ENCODE results near the gene CYP4F2. TPM values are rescaled to one million over a fixed set of nuclear protein-coding genes. Genes with fewer than 3 reads are reported as not detected.
"Not testable (repeated sequence)": the region's sequence is repeated elsewhere in the genome, so short reads cannot be mapped to it uniquely, and the experiment has no call there.

Gene CYP4F2
- total RNA-seq, result not detected

DNA sequence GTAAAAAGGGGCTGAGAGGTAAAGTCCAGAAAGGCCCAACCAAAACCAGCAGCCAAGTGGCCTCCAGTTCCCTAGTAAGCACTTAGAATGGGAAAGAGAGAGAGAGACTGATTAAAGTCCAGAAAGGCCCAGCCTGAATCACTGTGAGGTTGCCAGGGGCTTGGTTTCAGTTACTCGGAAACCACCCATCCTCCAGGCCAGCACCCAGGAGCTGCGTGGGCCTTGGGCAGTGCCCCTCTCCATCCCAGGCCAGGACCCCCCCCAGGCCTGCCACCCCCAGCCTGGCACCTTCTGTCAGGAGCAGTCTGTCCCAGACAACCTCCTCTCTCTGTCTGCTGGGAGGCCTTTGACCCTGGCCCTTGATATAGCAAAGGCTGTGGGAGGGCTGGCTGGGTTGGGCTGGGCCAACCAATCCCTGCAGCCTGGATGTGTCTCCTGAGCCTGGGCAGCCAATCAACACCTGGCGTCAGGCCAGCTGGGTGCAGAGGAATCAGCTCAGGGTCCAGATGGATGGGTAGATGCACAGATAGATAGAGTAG is at the start of gene CYP4F2:
TSS of gene CYP4F2 (minus strand) at position 337 of the 539 bp plus-strand sequence. CDS start 463 bp downstream, outside the sequence.
- no peak for ATAC-seq (replicated peaks)
- Mint-ChIP-seq H3K27me3 (peaks cover 28% of the 10 kb centered on the region), H3K36me3 (ENCODE audit: low read depth) (no peaks in the 10 kb centered on the region), H3K27ac (no peak within 1 kb of the TSS), H3K4me1 (no peaks in the 10 kb centered on the region), H3K9me3 (no peaks in the 10 kb centered on the region), H3K4me3 (no peak within 1 kb of the TSS)

- Mint-ChIP-seq H3K27ac (no peak overlapping the region), H3K4me3 (no peak overlapping the region), H3K4me1 (no peaks in the 10 kb centered on the region), H3K36me3 (ENCODE audit: low read depth) (peaks cover 6% of the 10 kb centered on the region), H3K27me3 (peaks cover 34% of the 10 kb centered on the region), H3K9me3 (peaks cover 15% of the 10 kb centered on the region)
- no peak for ATAC-seq (replicated peaks)
These were observed 47.4 kb upstream of the CYP4F2 start for GRCh38 chr19:15945301-15945700.

GRCh38 chr19:15944401-15944800 is 46.5 kb upstream of the CYP4F2 start:
- ATAC-seq (replicated peaks), result no peak
- no peaks in the 10 kb centered on the region for H3K4me1 Mint-ChIP-seq
- peaks cover 33% of the 10 kb centered on the region for H3K27me3 Mint-ChIP-seq
- H3K4me3 Mint-ChIP-seq, result no peak overlapping the region
- H3K36me3 Mint-ChIP-seq (ENCODE audit: low read depth), result peaks cover 5% of the 10 kb centered on the region
- H3K9me3 Mint-ChIP-seq, result peaks cover 12% of the 10 kb centered on the region
- H3K27ac Mint-ChIP-seq, result no peak overlapping the region

DNA sequence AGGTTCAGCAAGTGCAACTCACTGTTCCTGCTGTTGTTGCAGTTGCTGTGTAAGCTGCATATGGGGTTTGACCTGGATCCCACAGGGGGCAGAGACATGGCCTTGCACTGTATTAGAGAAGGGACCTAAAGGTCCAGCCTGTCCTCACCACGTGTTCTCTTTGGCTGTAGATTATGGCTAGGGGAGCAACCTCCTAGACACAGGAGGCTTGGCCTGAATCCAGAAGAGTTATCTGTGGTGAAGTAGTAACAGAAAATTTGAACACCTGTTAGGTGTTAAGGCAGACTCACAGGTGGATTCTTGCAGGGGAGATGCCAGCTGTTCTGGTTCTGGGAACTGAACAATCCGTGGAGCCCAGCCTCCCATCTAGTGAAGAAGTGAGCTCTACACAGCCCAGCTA is 39.9 kb upstream of the CYP4F2 start:
- no peaks in the 10 kb centered on the region for H3K9me3 Mint-ChIP-seq
- H3K27ac Mint-ChIP-seq, result no peak overlapping the region
- H3K4me1 Mint-ChIP-seq, result no peaks in the 10 kb centered on the region
- no peak overlapping the region for H3K4me3 Mint-ChIP-seq
- peaks cover 20% of the 10 kb centered on the region for H3K27me3 Mint-ChIP-seq
- H3K36me3 Mint-ChIP-seq (ENCODE audit: low read depth), result no peaks in the 10 kb centered on the region
- no peak for ATAC-seq (replicated peaks)

DNA sequence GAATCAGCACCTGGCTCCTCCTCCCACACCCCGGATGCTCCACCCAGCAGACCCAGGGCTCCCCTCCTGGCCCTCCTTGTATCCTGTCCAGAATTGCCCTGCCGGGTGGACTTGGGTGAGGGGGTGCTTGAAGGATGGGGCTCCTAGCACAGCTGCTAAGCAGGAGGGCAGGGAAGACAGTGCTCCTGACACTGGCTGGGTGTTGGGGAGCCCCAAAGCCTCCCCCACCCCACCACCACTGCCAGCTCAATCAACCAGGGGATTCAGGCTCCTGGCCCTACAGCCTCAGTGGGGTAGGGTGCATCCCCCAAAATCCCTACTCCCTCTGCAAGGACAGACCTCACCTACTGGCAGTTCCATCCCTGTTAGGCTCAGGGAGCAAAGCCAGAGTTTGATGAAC is 39.1 kb upstream of the CYP4F2 start:
- Mint-ChIP-seq H3K27ac (no peak overlapping the region), H3K4me1 (no peaks in the 10 kb centered on the region), H3K36me3 (ENCODE audit: low read depth) (no peaks in the 10 kb centered on the region), H3K9me3 (no peaks in the 10 kb centered on the region), H3K4me3 (no peak overlapping the region), H3K27me3 (peaks cover 20% of the 10 kb centered on the region)
- no peak for ATAC-seq (replicated peaks)

GRCh38 chr19:15936173-15936572 is 38.3 kb upstream of the CYP4F2 start:
- Mint-ChIP-seq H3K27ac (no peak overlapping the region), H3K36me3 (ENCODE audit: low read depth) (peaks cover 1% of the 10 kb centered on the region), H3K27me3 (peaks cover 20% of the 10 kb centered on the region), H3K9me3 (no peaks in the 10 kb centered on the region), H3K4me3 (no peak overlapping the region), H3K4me1 (no peaks in the 10 kb centered on the region)
- no peak for ATAC-seq (replicated peaks)

- Mint-ChIP-seq H3K4me1 (no peaks in the 10 kb centered on the region), H3K27me3 (peaks cover 14% of the 10 kb centered on the region), H3K9me3 (no peaks in the 10 kb centered on the region), H3K27ac (no peak overlapping the region), H3K36me3 (ENCODE audit: low read depth) (peaks cover 7% of the 10 kb centered on the region), H3K4me3 (no peak overlapping the region)
- ATAC-seq (replicated peaks), result no peak
These were observed 37.4 kb upstream of the CYP4F2 start for GRCh38 chr19:15935167-15935702.

DNA sequence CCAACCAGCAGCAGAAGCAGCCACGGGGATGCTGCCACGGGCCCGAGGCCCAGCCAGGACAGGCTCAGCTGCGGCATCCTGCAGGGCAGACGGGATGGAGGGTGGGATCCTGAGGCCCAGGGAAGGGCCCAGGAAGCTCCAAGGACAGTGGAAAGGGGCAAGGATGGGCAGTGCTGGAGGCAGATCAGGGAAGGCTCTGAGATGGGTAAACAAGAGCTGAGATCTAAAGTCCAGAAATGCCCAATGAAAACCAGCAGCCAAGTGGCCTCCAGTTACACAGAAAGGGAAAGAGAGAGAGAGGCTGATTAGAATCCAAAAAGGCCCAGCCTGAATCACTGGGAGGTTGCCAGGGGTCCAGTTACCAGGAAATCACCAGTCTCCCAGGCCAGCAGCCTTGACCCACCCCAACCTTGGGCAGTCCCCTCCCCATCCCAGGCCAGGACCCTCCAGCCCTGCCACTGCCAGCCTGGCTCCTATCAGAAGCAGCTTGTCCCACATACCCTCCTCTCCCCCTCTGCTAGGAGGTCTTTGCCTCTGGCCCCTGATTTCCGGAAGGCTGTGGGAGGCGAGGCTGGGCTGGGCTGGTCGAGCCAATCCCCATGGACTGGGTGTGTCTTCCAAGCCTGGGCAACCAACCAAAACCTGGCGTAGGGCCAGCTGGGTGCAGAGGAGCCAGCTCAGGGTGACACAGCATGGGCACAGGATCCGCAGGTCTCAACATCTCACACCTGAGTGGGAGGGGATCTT is 36.6 kb upstream of the CYP4F2 start, which contains the start of gene CYP4F11:
TSS of gene CYP4F11 (minus strand) at position 198 of the 747 bp plus-strand sequence. CDS start at position 77, 121 bp downstream.
- no peak for ATAC-seq (replicated peaks)
- no peak within 1 kb of the TSS for H3K4me3 Mint-ChIP-seq
- H3K9me3 Mint-ChIP-seq, result no peaks in the 10 kb centered on the region
- H3K27me3 Mint-ChIP-seq, result peaks cover 15% of the 10 kb centered on the region
- H3K27ac Mint-ChIP-seq, result no peak within 1 kb of the TSS
- H3K4me1 Mint-ChIP-seq, result no peaks in the 10 kb centered on the region
- H3K36me3 Mint-ChIP-seq (ENCODE audit: low read depth), result peaks cover 7% of the 10 kb centered on the region

GRCh38 chr19:15933761-15934331 is 36.0 kb upstream of the CYP4F2 start:
- not testable (repeated sequence) for H3K36me3 Mint-ChIP-seq (ENCODE audit: low read depth); H3K4me3 Mint-ChIP-seq; H3K4me1 Mint-ChIP-seq; H3K27ac Mint-ChIP-seq; ATAC-seq (replicated peaks); H3K9me3 Mint-ChIP-seq
- H3K27me3 Mint-ChIP-seq, result peaks cover 18% of the 10 kb centered on the region

GRCh38 chr19:15928321-15928720 is 30.4 kb upstream of the CYP4F2 start:
- Mint-ChIP-seq H3K4me3 (no peak overlapping the region), H3K9me3 (no peaks in the 10 kb centered on the region), H3K4me1 (no peaks in the 10 kb centered on the region), H3K36me3 (ENCODE audit: low read depth) (peaks cover 7% of the 10 kb centered on the region), H3K27me3 (peaks cover 26% of the 10 kb centered on the region), H3K27ac (no peak overlapping the region)
- no peak for ATAC-seq (replicated peaks)

DNA sequence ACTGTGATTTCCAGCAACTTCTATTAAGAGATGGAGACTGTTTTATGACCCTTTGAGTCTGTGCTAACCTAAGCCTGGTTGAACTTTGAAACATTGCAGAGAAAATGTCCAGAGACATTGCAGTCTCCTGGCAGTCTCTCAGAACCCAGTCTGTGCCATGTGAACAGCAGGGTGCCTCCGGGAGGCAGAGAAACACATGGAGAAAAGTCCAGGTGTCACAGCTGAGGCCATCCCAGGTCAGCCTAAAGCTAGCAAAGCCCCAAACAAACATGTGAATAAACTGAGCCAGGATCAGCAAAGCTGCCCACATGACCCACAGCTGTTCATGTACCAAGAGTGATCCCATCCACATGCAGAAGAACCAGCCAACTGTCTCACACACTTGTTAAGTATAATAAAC is 28.6 kb upstream of the CYP4F2 start:
- Mint-ChIP-seq H3K27me3 (peaks cover 34% of the 10 kb centered on the region), H3K4me1 (no peaks in the 10 kb centered on the region), H3K36me3 (ENCODE audit: low read depth) (peaks cover 7% of the 10 kb centered on the region), H3K27ac (no peak overlapping the region), H3K9me3 (no peaks in the 10 kb centered on the region), H3K4me3 (no peak overlapping the region)
- no peak for ATAC-seq (replicated peaks)

- Mint-ChIP-seq H3K36me3 (ENCODE audit: low read depth) (no peaks in the 10 kb centered on the region), H3K4me3 (no peak overlapping the region), H3K27ac (no peak overlapping the region), H3K27me3 (peaks cover 38% of the 10 kb centered on the region), H3K9me3 (no peaks in the 10 kb centered on the region), H3K4me1 (no peaks in the 10 kb centered on the region)
- ATAC-seq (replicated peaks), result no peak
These were observed 25.8 kb upstream of the CYP4F2 start for GRCh38 chr19:15923702-15924101.

DNA sequence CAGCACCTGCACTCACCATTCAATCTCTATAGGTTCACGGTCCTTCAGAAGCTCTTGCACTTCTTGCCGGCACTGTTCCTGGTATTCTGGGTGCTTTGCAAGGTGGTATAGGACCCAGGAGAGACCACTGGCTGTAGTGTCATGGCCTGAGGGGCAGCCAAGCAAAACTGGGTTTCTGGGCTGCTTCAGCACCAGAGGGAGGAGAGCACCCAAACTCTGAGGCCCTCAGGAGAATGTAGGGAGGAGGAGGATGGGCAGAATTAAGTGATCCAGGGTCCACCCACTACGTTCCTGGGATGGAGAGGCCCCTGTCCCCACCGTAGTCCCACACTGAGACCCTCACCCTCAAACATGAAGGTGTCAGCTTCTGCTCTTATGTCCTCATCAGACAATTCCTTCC is 24.1 kb upstream of the CYP4F2 start:
- no peak for ATAC-seq (replicated peaks)
- H3K36me3 Mint-ChIP-seq (ENCODE audit: low read depth), result no peaks in the 10 kb centered on the region
- H3K9me3 Mint-ChIP-seq, result no peaks in the 10 kb centered on the region
- no peaks in the 10 kb centered on the region for H3K4me1 Mint-ChIP-seq
- H3K27ac Mint-ChIP-seq, result no peak overlapping the region
- H3K4me3 Mint-ChIP-seq, result no peak overlapping the region
- peaks cover 42% of the 10 kb centered on the region for H3K27me3 Mint-ChIP-seq

DNA sequence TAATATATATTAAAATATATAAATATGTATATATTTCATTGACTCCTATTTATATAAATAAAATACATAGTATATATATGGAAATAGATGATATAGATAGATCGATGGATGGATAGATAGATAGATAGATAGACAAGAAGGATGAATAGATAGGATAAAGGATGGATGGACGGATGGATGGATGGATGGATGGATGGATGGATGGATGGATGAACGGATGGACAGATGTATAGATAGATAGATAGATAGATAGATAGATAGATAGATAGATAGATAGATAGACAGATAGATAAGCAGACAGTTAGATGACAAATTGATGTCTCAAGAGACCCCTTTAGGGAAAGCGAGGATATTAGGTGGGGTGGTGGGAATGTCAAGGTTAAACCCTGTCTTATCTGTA is 21.4 kb upstream of the CYP4F2 start:
- H3K4me3 Mint-ChIP-seq, result no peak overlapping the region
- no peaks in the 10 kb centered on the region for H3K4me1 Mint-ChIP-seq
- H3K9me3 Mint-ChIP-seq, result peaks cover 4% of the 10 kb centered on the region
- no peak overlapping the region for H3K27ac Mint-ChIP-seq
- H3K27me3 Mint-ChIP-seq, result peaks cover 49% of the 10 kb centered on the region
- no peak for ATAC-seq (replicated peaks)
- no peaks in the 10 kb centered on the region for H3K36me3 Mint-ChIP-seq (ENCODE audit: low read depth)

GRCh38 chr19:15915109-15915508 is 17.2 kb upstream of the CYP4F2 start:
- H3K9me3 Mint-ChIP-seq, result peaks cover 4% of the 10 kb centered on the region
- peaks cover 56% of the 10 kb centered on the region for H3K27me3 Mint-ChIP-seq
- no peak for ATAC-seq (replicated peaks)
- no peak overlapping the region for H3K4me3 Mint-ChIP-seq
- no peaks in the 10 kb centered on the region for H3K4me1 Mint-ChIP-seq
- no peak overlapping the region for H3K27ac Mint-ChIP-seq
- no peaks in the 10 kb centered on the region for H3K36me3 Mint-ChIP-seq (ENCODE audit: low read depth)
